Gastroesophageal sphincter (tissue), 4 donors: Measurements from ENCODE around the gene TRMT10A. TPM values are rescaled to one million over a fixed set of nuclear protein-coding genes. Genes with fewer than 3 reads are reported as not detected.

Source experiments
- ATAC-seq: fragments of 150-250 bp; one replicate; pipeline ENCODE4 v1.9.1; 2016; ENCODE audit warnings: mild to moderate bottlenecking, moderate library complexity
- H3K27ac ChIP-seq, 4 donors: fragments of 200-600 bp; sonication (generic) in 3 of 4; 1 replicate in 3 of 4; 2 replicates in 1 of 4; pipeline ENCODE4 v1.5.1; 2016 to 2019
- H3K27me3 ChIP-seq: fragments of 200-600 bp; sonication (generic); one replicate; pipeline ENCODE4 v1.5.1; 2019
- H3K36me3 ChIP-seq, 2 donors: fragments of 200-600 bp; sonication (generic); one replicate each; pipeline ENCODE4 v1.5.1; 2019; ENCODE audit warnings: control low read depth in 1 of 2
- H3K4me1 ChIP-seq, 3 donors: fragments of 200-600 bp; sonication (generic); 1 replicate in 2 of 3; 2 replicates in 1 of 3; pipeline ENCODE4 v1.5.1; 2016 to 2019; ENCODE audit warnings: control low read depth in 2 of 3
- H3K4me3 ChIP-seq, 2 donors: fragments of 200-600 bp; sonication (generic); one replicate each; pipeline ENCODE4 v1.5.1; 2019; ENCODE audit warnings: mild to moderate bottlenecking in 1 of 2, moderate library complexity in 1 of 2
- H3K9me3 ChIP-seq, 3 donors: fragments of 200-600 bp; sonication (generic); one replicate each; pipeline ENCODE4 v1.5.1; 2017 to 2019; ENCODE audit warnings: control low read depth in 2 of 3
- EP300 ChIP-seq: sonication (generic); formaldehyde crosslinking; IDR thresholded peaks from one replicate; pipeline ENCODE4 v1.6.1; 2017; ENCODE audit warnings: antibody characterized with exemption, mild to moderate bottlenecking
- POLR2A ChIP-seq, 2 donors: fragments of 450-650 bp; IDR thresholded peaks; one replicate each; pipeline ENCODE4 v1.6.1; 2017; ENCODE audit warnings: antibody characterized with exemption in 2 of 2, mild to moderate bottlenecking in 2 of 2, moderate library complexity in 1 of 2
- POLR2AphosphoS5 ChIP-seq: sonication (generic); formaldehyde crosslinking; IDR thresholded peaks from one replicate; pipeline ENCODE4 v1.6.1; 2017; ENCODE audit warnings: antibody characterized with exemption
- WGBS, 2 donors: methylation state at CpG; one replicate each; pipeline ENCODE4 v1.1.5; 2018; ENCODE audit warnings: low coverage in 1 of 2; 5-methylcytosine and 5-hydroxymethylcytosine counted together
- total RNA-seq, 4 donors: library from RNA; depleted of rRNA; stranded (reverse); fragments of >200 nt; gene quantifications; one replicate each; pipeline ENCODE4 v1.1.0, GENCODE V29; 2016
- TF ChIP-seq, protein P1 (sequence below), 4 experiments: fragments of 200-600 bp in 2 of 4; fragments of 450-650 bp in 2 of 4; sonication (generic) in 1 of 4; IDR thresholded peaks; one replicate each; pipeline ENCODE4 v1.5.1; 2017 to 2019; ENCODE audit warnings: antibody characterized with exemption in 4 of 4, mild to moderate bottlenecking in 2 of 4, moderate library complexity in 2 of 4

The TRMT10A gene
- total RNA-seq, 4 donors from 2014 or later, result 3.8 to 10.2 (median 5.7) TPM

DNA sequence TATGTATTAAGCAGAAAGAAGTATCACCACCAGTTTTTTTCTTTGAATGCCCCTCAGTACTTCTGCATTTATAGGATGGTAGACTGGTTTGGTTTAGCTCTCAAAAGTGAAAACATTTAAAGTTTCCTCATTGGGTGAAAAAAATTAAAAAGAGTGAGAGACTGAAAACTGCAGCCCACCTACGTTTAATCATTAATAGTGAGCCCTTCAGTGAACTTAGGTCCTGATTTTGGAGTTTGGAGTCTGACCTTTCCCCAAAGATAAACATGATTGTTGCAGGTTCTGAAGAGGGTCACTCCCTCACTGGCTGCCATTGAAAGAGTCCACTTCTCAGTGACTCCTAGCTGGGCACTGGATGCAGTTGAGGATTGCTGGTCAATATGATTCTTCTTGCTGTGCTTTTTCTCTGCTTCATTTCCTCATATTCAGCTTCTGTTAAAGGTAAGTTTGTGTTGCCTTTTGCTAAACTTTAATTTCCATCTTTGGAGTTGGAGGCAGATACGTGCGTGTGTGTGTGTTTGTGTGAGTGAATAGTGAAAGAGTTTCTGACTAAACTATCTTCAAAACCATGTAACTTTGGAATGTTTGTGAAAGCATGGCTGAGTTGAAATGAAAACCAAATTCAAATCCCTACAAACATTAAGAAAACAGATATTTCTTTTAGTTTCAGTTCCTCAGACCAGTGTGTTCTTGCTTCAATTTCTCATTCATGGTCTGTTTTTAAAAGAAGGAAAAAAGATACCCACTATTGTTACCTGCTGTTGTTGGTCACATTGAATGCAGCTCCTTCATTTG is 10.9 kb upstream of the TRMT10A start, which contains the start of gene MTTP:
MTTP (plus strand) TSS at position 295 of the 795 bp plus-strand sequence; CDS start at position 381, 86 bp downstream.
- TF ChIP-seq EP300 (no peak), POLR2AphosphoS5 (no peak), POLR2A (IDR thresholded peaks at IDR 0.05) (no peak)
- TF ChIP-seq, protein P1, sequence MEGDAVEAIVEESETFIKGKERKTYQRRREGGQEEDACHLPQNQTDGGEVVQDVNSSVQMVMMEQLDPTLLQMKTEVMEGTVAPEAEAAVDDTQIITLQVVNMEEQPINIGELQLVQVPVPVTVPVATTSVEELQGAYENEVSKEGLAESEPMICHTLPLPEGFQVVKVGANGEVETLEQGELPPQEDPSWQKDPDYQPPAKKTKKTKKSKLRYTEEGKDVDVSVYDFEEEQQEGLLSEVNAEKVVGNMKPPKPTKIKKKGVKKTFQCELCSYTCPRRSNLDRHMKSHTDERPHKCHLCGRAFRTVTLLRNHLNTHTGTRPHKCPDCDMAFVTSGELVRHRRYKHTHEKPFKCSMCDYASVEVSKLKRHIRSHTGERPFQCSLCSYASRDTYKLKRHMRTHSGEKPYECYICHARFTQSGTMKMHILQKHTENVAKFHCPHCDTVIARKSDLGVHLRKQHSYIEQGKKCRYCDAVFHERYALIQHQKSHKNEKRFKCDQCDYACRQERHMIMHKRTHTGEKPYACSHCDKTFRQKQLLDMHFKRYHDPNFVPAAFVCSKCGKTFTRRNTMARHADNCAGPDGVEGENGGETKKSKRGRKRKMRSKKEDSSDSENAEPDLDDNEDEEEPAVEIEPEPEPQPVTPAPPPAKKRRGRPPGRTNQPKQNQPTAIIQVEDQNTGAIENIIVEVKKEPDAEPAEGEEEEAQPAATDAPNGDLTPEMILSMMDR (IDR thresholded peaks at IDR 0.05), result no peak
- Histone ChIP-seq H3K27me3 (no peaks in the 10 kb centered on the region), H3K4me3 (no peak within 1 kb of the TSS), H3K9me3 (no peaks in the 10 kb centered on the region), H3K4me1 (peaks cover 0 to 21% (median 0%) of the 10 kb centered on the region in 3 donors), H3K27ac (peak within 1 kb of the TSS in 2 of 4 donors; percentile 58 to 68), H3K36me3 (no peaks in the 10 kb centered on the region)
- ATAC-seq, result no peak
- WGBS, 2 donors, result 47 to 67% methylated on average over 3 of the region's 3 CpGs

DNA sequence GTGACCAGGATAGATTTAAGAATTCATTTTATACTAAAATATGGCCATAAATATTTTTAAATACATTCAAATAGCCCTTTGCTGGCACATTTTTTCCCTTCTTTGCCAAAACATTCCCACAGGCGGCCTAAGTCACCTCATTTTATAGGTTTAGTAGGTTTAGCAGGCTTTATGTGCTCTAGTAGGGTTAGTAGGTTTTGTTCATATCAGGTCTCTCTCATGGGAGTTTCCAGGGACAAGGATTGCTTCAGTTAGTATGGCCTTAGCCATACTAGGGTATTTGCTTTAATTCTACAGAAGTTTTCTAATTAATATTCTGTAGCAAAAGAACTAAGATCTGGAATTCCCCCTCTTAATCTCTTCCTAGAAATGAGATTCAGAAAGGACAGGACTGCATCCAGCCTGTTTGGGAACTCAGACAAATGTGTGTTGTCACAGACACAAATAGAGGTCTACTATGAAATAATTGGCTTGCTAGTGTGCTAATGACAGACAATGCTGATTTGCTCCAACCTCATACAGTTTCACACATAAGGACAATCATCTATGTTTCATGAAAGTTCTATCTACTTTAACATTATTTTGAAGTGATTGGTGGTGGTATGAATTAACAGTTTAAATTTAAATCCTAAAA is 10.0 kb upstream of the TRMT10A start:
- TF ChIP-seq POLR2AphosphoS5 (no peak), EP300 (no peak)
- 80 to 100% methylated on average over 1 of the region's 1 CpG for WGBS, 2 donors

DNA sequence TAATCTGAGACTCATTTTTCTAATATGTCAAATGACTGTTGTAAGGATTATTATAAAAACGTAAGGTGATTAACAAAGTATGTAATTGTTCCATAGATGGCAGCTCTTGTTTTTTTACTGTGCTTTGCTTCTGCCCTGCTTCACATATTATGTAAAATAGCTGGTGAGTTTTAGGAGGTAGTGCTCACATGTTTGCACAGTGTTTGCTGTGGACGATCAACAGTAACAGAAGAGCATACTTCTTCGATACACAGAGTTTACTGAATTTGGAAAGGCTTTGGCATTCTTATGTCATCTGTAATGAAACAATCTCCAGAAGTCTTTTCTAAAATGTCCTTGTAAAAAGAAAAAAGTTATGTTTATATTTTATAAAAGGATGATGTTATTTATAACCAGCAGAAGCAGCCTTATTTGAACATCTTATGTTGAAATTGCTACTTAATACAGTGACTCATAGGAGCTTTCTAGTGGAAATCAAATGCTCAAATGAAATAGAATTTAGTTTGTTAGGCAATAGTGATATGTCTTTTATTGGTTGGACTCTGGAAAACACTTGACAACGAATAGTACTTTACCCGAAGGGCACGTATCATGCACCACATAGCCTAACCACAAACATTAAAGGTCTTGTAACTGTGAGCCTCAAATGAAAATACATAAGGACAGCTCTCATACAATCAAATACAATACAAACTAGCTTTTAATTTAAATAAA is 8.8 kb upstream of the TRMT10A start:
- Histone ChIP-seq H3K9me3 (no peaks in the 10 kb centered on the region), H3K4me1 (peaks cover 0 to 21% (median 0%) of the 10 kb centered on the region in 3 donors), H3K36me3 (no peaks in the 10 kb centered on the region), H3K27ac (peak overlapping the region; percentile 56 to 68 (median 61)), H3K4me3 (no peak overlapping the region), H3K27me3 (no peaks in the 10 kb centered on the region)
- ATAC-seq, result peak; percentile 60
- TF ChIP-seq POLR2AphosphoS5 (peak; percentile 62), POLR2A (IDR thresholded peaks at IDR 0.05) (no peak), EP300 (no peak)
- TF ChIP-seq, protein P1 (IDR thresholded peaks at IDR 0.05), result no peak
- 34 to 36% methylated on average over 6 of the region's 6 CpGs for WGBS, 2 donors

More for the DNA sequence above, 10.0 kb upstream of the TRMT10A start:
- no peaks in the 10 kb centered on the region for H3K9me3 ChIP-seq
- H3K36me3 ChIP-seq, result no peaks in the 10 kb centered on the region
- no peaks in the 10 kb centered on the region for H3K27me3 ChIP-seq
- no peak overlapping the region for H3K4me3 ChIP-seq
- peak overlapping the region in 2 of 4 donors; percentile 58 to 68 for H3K27ac ChIP-seq
- peaks cover 0 to 21% (median 0%) of the 10 kb centered on the region in 3 donors for H3K4me1 ChIP-seq
- ATAC-seq, result no peak

DNA sequence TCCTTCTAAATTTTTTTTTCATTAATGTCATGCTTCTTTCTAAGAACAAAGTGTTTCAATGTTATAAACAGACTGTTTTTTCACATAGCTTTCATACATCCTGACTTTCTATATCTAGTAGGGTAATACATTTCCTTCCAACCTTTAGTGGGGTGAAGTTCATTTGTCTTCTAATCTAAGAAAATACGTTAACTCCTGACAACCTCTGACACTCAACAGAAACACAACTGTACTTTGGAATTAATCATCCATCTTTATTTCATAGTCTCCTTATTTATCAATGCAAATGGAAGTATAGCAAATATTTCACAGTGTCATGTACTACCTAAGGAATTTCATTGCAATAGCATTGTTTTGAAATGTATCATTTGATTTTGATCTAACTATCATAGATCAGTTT is 8.0 kb upstream of the TRMT10A start:
- 30 to 35% methylated on average over 1 of the region's 1 CpG for WGBS, 2 donors
- H3K27ac ChIP-seq, result peak overlapping the region in 3 of 4 donors; percentile 43 to 68 (median 54)
- ATAC-seq, result no peak

More for the DNA sequence above, 8.0 kb upstream of the TRMT10A start:
- no peaks in the 10 kb centered on the region for H3K27me3 ChIP-seq
- no peaks in the 10 kb centered on the region for H3K36me3 ChIP-seq
- TF ChIP-seq POLR2AphosphoS5 (no peak), EP300 (no peak), POLR2A (IDR thresholded peaks at IDR 0.05) (no peak)
- TF ChIP-seq, protein P1 (IDR thresholded peaks at IDR 0.05), result no peak
- H3K9me3 ChIP-seq, result no peaks in the 10 kb centered on the region
- H3K4me1 ChIP-seq, result peaks cover 0 to 21% (median 0%) of the 10 kb centered on the region in 3 donors
- no peak overlapping the region for H3K4me3 ChIP-seq
